Mesothelial cell of epicardium (in vitro differentiated cells): Measurements from ENCODE around the gene GYS1. TPM values are rescaled to one million over a fixed set of nuclear protein-coding genes. Genes with fewer than 3 reads are reported as not detected.

ENCODE experiments used
- DNase-seq, 2 experiments: peaks; one replicate each; pipeline ENCODE4 v3.0.0; 2021; ENCODE audit warnings: low spot score in 2 of 2; ENCODE audit not compliant: unreplicated experiment in 2 of 2
- H3K27ac Mint-ChIP-seq: 2 replicates; pipeline ENCODE4 v1.8.0; 2021; ENCODE audit warnings: mixed read lengths
- H3K27me3 Mint-ChIP-seq: 2 replicates; pipeline ENCODE4 v1.8.0; 2021; ENCODE audit warnings: low read depth, mixed read lengths
- H3K36me3 Mint-ChIP-seq: 2 replicates; pipeline ENCODE4 v1.8.0; 2021; ENCODE audit warnings: mixed read lengths
- H3K4me1 Mint-ChIP-seq: 2 replicates; pipeline ENCODE4 v1.8.0; 2021; ENCODE audit warnings: mixed read lengths
- H3K4me3 Mint-ChIP-seq: 2 replicates; pipeline ENCODE4 v1.8.0; 2021; ENCODE audit warnings: mild to moderate bottlenecking, moderate library complexity, mixed read lengths
- H3K9me3 Mint-ChIP-seq: 2 replicates; pipeline ENCODE4 v1.8.0; 2021; ENCODE audit warnings: mixed read lengths
- total RNA-seq: library from RNA; stranded (reverse); gene quantifications from 3 replicates; pipeline ENCODE4 v1.2.1, GENCODE V29; 2021
- TF ChIP-seq, protein P1 (sequence below): fragments of 200-600 bp; sonication (generic); IDR thresholded peaks from one replicate; pipeline ENCODE4 v1.5.0; 2021; ENCODE audit warnings: antibody characterized with exemption; ENCODE audit not compliant: unreplicated experiment

GYS1 gene
- total RNA-seq, 1 donor from 2014 or later = 58.8 TPM

DNA sequence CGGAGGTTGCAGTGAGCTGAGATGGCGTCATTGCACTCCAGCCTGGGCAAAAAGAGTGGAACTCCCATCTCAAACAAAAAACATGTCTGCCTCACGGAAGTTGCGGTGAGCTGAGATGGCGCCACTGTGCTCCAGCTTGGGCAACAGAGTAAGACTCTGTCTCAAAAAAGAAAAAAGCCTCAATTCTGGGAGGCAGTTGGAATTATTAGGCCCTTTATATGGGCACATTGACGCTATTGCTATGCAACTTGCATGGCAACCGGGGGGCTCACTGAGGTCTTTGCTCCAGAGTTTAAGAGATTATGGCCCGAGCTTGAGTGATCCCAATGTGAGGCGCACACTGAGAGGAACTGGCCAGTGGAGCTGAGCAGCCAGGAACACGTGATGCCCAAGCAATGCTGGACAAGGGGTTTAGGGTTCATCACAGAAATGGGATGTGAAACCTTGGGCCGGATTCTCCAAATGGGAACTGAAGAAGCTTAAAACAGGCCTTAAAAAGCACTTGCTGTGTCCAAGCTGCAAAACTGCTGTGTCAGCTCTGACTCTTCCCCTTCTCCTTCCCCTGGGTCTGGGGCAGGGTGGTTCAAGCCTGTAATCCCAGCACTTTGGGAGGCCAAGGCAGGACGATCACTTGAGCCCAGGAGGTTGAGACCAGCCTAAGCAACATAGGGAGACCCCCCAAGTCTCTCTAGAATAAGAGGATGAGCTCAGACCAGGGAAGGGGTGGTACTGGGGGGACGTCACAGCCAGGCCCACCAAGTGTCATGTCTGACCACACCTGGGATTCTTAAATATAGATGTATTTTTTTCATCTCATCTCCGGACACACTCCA, 25.5 kb downstream of the GYS1 start:
- Mint-ChIP-seq H3K27me3 (no peaks in the 10 kb centered on the region), H3K4me1 (peaks cover 34% of the 10 kb centered on the region), H3K4me3 (peak overlapping the region; percentile 100), H3K27ac (peak overlapping the region; percentile 35), H3K36me3 (peaks cover 25% of the 10 kb centered on the region), H3K9me3 (no peaks in the 10 kb centered on the region)
- TF ChIP-seq, protein P1, sequence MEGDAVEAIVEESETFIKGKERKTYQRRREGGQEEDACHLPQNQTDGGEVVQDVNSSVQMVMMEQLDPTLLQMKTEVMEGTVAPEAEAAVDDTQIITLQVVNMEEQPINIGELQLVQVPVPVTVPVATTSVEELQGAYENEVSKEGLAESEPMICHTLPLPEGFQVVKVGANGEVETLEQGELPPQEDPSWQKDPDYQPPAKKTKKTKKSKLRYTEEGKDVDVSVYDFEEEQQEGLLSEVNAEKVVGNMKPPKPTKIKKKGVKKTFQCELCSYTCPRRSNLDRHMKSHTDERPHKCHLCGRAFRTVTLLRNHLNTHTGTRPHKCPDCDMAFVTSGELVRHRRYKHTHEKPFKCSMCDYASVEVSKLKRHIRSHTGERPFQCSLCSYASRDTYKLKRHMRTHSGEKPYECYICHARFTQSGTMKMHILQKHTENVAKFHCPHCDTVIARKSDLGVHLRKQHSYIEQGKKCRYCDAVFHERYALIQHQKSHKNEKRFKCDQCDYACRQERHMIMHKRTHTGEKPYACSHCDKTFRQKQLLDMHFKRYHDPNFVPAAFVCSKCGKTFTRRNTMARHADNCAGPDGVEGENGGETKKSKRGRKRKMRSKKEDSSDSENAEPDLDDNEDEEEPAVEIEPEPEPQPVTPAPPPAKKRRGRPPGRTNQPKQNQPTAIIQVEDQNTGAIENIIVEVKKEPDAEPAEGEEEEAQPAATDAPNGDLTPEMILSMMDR = no peak
- DNase-seq = no peak

DNA sequence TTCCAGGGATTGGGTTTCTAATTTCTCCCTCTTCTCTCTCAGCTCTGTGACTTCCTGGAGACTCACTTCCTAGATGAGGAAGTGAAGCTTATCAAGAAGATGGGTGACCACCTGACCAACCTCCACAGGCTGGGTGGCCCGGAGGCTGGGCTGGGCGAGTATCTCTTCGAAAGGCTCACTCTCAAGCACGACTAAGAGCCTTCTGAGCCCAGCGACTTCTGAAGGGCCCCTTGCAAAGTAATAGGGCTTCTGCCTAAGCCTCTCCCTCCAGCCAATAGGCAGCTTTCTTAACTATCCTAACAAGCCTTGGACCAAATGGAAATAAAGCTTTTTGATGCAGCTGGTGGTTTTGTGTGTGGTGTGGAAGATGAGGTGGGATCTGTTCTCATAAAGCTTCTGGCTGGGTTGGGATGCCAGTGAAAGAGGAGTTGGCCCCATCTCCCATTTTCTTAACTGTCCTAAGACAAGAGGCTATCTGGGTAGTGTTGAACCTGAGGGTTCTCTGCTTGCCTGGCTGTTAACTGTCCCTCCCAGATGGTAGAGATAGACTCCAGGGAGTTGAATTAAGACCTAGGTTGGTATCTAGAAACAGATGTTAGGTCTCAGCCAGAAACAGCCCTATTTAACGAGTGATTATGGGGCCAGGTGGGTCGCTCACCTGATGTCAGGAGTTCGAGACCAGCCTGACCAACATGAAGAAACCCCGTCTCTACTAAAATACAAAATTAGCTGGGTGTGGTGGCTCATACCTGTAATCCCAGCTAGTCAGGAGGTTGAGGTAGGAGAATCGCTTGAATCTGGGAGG, 26.4 kb downstream of the GYS1 start:
- peak overlapping the region; percentile 100 for H3K27ac Mint-ChIP-seq
- H3K4me3 Mint-ChIP-seq = peak overlapping the region; percentile 100
- TF ChIP-seq, protein P1 = no peak
- no peaks in the 10 kb centered on the region for H3K27me3 Mint-ChIP-seq
- H3K4me1 Mint-ChIP-seq = peaks cover 41% of the 10 kb centered on the region
- H3K36me3 Mint-ChIP-seq = peaks cover 25% of the 10 kb centered on the region
- no peak for DNase-seq
- no peaks in the 10 kb centered on the region for H3K9me3 Mint-ChIP-seq

DNA sequence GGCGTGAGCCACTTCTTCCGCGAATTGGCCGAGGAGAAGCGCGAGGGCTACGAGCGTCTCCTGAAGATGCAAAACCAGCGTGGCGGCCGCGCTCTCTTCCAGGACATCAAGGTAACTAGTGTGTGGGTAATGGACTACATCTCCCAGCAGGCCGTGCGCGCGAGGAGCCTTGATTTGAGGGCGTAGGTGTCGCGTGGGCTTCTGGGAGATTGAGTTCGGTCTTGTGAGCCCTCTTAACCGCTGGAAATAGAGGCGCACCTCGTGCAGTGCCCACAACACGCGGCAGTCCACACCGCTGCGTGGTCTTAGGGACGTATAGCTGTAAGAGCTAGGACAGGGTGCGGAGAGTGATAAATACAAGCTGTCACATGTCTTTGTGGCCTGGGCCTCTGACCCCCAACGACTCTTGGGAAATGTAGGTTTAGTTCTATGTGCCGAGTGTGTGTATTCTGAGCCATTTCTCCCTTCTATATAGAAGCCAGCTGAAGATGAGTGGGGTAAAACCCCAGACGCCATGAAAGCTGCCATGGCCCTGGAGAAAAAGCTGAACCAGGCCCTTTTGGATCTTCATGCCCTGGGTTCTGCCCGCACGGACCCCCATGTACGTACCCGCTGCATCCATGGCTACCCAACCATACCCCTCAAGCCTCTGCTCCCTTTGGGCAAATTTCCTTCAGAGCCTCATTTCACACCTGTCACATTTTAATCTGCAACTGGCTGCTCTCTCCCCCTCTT, 27.1 kb downstream of the GYS1 start:
- Mint-ChIP-seq H3K9me3 (no peaks in the 10 kb centered on the region), H3K27me3 (no peaks in the 10 kb centered on the region), H3K36me3 (peaks cover 24% of the 10 kb centered on the region), H3K4me3 (peak overlapping the region; percentile 100), H3K4me1 (peaks cover 43% of the 10 kb centered on the region), H3K27ac (peak overlapping the region; percentile 100)
- TF ChIP-seq, protein P1 = no peak
- peak; percentile 75 to 88 for DNase-seq

DNA sequence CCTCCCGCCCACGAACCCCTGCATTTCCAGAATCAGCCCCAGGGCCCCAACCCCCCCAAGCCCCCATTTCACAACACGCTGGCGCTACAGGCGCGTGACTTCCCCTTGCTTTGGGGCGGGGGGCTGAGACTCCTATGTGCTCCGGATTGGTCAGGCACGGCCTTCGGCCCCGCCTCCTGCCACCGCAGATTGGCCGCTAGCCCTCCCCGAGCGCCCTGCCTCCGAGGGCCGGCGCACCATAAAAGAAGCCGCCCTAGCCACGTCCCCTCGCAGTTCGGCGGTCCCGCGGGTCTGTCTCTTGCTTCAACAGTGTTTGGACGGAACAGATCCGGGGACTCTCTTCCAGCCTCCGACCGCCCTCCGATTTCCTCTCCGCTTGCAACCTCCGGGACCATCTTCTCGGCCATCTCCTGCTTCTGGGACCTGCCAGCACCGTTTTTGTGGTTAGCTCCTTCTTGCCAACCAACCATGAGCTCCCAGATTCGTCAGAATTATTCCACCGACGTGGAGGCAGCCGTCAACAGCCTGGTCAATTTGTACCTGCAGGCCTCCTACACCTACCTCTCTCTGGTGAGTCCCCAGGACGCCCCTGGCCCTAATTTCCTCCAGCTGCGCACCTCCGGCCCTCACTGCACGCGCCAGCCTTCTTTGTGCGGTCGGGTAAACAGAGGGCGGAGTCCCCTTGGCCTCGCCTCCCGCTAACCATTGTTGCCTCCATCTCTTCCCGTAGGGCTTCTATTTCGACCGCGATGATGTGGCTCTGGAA, 27.9 kb downstream of the GYS1 start, which contains the start of gene FTL:
Gene FTL, plus strand, starts transcription at position 270 of the 766 bp plus-strand sequence. Its CDS starts 199 bp downstream, at position 469.
- no peaks in the 10 kb centered on the region for H3K27me3 Mint-ChIP-seq

More for the DNA sequence above, 27.9 kb downstream of the GYS1 start, which contains the start of gene FTL:
- Mint-ChIP-seq H3K27ac (peak within 1 kb of the TSS; percentile 100), H3K4me1 (peaks cover 43% of the 10 kb centered on the region), H3K36me3 (peaks cover 23% of the 10 kb centered on the region), H3K4me3 (peak within 1 kb of the TSS; percentile 100), H3K9me3 (no peaks in the 10 kb centered on the region)
- DNase-seq = peak; percentile 90 to 96
- TF ChIP-seq, protein P1 = no peak
